Duodenal mucosa (tissue), 2 donors: ENCODE measurements around the gene ANKRD33.

Source experiments
- H3K27ac ChIP-seq: one replicate; pipeline ENCODE4 v1.7.0; 2013; ENCODE audit warnings: low read depth, low read length
- H3K27me3 ChIP-seq, 2 donors: one replicate each; pipeline ENCODE4 v1.7.0; 2013; ENCODE audit warnings: low read length in 2 of 2, control low read depth in 1 of 2; ENCODE audit not compliant: insufficient read depth in 2 of 2, control insufficient read depth in 1 of 2
- H3K36me3 ChIP-seq, 2 donors: one replicate each; pipeline ENCODE4 v1.7.0; 2013; ENCODE audit warnings: low read length in 2 of 2, control low read depth in 1 of 2; ENCODE audit not compliant: insufficient read depth in 2 of 2, control insufficient read depth in 1 of 2
- H3K4me1 ChIP-seq, 2 donors: one replicate each; pipeline ENCODE4 v1.7.0; 2013; ENCODE audit warnings: low read length in 2 of 2, control low read depth in 1 of 2; ENCODE audit not compliant: insufficient read depth in 2 of 2, control insufficient read depth in 1 of 2
- H3K4me3 ChIP-seq, 2 donors: one replicate each; pipeline ENCODE4 v1.7.0; 2013; ENCODE audit warnings: low read length in 2 of 2, low read depth in 1 of 2
- H3K9ac ChIP-seq, 2 donors: one replicate each; pipeline ENCODE4 v1.7.0; 2013; ENCODE audit warnings: low read length in 2 of 2, low read depth in 1 of 2
- H3K9me3 ChIP-seq, 2 donors: one replicate each; pipeline ENCODE4 v1.7.0; 2013; ENCODE audit warnings: low read length in 2 of 2, control low read depth in 1 of 2; ENCODE audit not compliant: control insufficient read depth in 1 of 2

Gene ANKRD33

GRCh38 chr12:51917746-51918453 is 30.0 kb downstream of the ANKRD33 start:
- Histone ChIP-seq H3K27me3 (no peaks in the 10 kb centered on the region), H3K36me3 (peaks cover 0 to 11% of the 10 kb centered on the region in 2 donors), H3K9me3 (no peaks in the 10 kb centered on the region), H3K27ac (no peak overlapping the region), H3K9ac (no peak overlapping the region), H3K4me3 (no peak overlapping the region), H3K4me1 (peaks cover 23 to 28% of the 10 kb centered on the region in 2 donors)

DNA sequence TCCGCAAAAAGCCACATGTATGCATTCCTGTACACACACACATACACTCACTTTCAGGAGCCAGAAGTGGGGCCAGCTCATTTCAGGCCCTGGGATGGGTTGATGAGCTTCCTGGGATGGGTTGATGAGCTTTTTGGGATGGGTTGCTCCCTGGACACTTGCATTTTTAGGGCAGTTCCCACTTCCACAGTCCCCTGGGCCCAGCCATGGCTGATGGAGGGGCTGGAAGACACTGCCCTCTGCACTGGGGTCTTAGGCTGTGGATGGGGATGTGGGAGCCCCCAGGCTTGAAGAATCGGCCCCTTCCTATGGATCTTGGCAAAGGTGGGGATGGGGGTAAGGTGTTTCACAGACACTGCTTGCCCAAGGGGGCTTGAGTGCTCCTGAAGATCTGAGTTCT is 32.1 kb downstream of the ANKRD33 start:
- Histone ChIP-seq H3K9me3 (no peaks in the 10 kb centered on the region), H3K27me3 (no peaks in the 10 kb centered on the region), H3K9ac (no peak overlapping the region), H3K36me3 (peaks cover 0 to 9% of the 10 kb centered on the region in 2 donors), H3K4me1 (peaks cover 33 to 43% of the 10 kb centered on the region in 2 donors), H3K27ac (no peak overlapping the region), H3K4me3 (no peak overlapping the region)

- no peaks in the 10 kb centered on the region for H3K9me3 ChIP-seq
- H3K4me1 ChIP-seq: peaks cover 34 to 54% of the 10 kb centered on the region in 2 donors
- H3K9ac ChIP-seq: no peak overlapping the region
- no peak overlapping the region for H3K4me3 ChIP-seq
- H3K36me3 ChIP-seq: peaks cover 0 to 2% of the 10 kb centered on the region in 2 donors
- H3K27ac ChIP-seq: no peak overlapping the region
- no peaks in the 10 kb centered on the region for H3K27me3 ChIP-seq
These were observed 33.3 kb downstream of the ANKRD33 start for GRCh38 chr12:51921017-51921725.

GRCh38 chr12:51922146-51922545 is 34.2 kb downstream of the ANKRD33 start:
- H3K4me1 ChIP-seq: peaks cover 37 to 56% of the 10 kb centered on the region in 2 donors
- H3K36me3 ChIP-seq: peaks cover 0 to 2% of the 10 kb centered on the region in 2 donors
- no peaks in the 10 kb centered on the region for H3K27me3 ChIP-seq
- no peak overlapping the region for H3K4me3 ChIP-seq
- H3K9ac ChIP-seq: no peak overlapping the region
- no peak overlapping the region for H3K27ac ChIP-seq
- H3K9me3 ChIP-seq: no peaks in the 10 kb centered on the region

DNA sequence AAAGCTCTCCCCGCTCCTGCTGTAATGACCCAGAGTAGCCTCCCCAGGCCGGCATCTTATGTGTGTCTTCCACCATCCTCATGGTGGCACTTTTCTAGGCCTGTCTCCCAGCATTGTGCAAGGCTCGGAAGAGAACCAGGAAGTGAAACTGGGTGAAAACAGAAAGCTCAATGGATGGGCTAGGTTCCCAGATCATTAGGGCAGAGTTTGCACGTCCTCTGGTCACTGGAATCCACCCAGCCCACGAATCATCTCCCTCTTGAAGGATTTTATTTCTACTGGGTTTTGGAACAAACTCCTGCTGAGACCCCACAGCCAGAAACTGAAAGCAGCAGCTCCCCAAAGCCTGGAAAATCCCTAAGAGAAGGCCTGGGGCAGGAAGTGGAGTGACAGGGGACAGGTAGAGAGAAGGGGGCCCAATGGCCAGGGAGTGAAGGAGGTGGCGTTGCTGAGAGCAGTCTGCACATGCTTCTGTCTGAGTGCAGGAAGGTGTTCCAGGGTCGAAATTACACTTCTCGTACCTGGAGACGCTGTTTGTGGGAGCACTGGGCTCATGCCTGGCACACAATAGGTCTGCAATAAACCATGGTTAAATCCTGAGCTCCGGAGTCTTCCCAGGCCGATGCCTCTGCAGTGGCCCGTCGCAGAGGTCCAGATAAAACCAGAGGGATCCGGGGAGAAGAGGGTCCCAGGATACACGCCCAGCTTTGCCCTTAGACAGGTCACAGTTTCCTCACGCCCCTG is 35.0 kb downstream of the ANKRD33 start:
- H3K27me3 ChIP-seq: no peaks in the 10 kb centered on the region
- H3K27ac ChIP-seq: no peak overlapping the region
- peaks cover 29 to 48% of the 10 kb centered on the region in 2 donors for H3K4me1 ChIP-seq
- peaks cover 0 to 2% of the 10 kb centered on the region in 2 donors for H3K36me3 ChIP-seq
- H3K4me3 ChIP-seq: peak overlapping the region in 1 of 2 donors; percentile 9
- peak overlapping the region in 1 of 2 donors; percentile 13 for H3K9ac ChIP-seq
- no peaks in the 10 kb centered on the region for H3K9me3 ChIP-seq

- Histone ChIP-seq H3K27ac (no peak overlapping the region), H3K4me3 (no peak overlapping the region), H3K36me3 (peaks cover 0 to 2% of the 10 kb centered on the region in 2 donors), H3K9me3 (no peaks in the 10 kb centered on the region), H3K9ac (no peak overlapping the region), H3K4me1 (peaks cover 26 to 44% of the 10 kb centered on the region in 2 donors), H3K27me3 (no peaks in the 10 kb centered on the region)
These were observed 35.8 kb downstream of the ANKRD33 start for GRCh38 chr12:51923506-51924365.

DNA sequence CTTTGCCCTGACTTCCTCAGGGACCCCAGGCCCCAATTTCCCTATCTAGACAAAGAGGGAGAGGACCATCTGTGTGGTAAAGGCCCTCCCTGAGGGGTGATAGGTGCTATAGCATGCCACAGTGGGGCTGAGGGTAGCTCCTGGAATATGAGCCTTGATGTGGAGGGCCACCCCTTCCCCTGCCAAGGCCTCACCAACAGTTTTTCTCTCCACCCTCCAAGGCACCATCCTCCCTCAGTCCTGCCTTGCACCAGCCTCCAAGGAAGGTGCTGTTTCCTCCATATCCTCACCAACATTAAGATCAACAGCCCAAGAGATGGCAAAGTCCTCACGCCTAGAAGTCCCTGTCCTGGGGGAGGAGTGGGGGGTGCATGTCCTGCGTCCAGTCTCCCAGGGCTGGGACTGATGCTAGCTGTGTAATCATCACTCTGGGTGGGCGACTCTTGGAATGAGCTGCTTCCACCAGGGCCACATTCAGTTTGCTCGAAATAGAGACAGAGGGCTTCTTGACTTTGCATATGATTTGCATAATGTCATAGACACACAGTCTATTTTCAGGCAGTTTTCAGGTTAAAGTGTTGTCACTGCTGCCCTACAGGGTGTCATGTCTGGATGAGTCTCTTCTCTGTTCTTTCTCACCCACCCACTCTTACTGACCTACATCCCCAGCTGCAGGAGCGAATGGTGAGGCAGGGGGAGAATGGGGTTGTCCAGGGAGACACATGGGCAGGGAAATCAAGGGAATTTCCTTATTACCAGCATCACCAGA is 36.8 kb downstream of the ANKRD33 start:
- H3K4me3 ChIP-seq: no peak overlapping the region
- H3K4me1 ChIP-seq: peaks cover 26 to 44% of the 10 kb centered on the region in 2 donors
- no peaks in the 10 kb centered on the region for H3K9me3 ChIP-seq
- no peak overlapping the region for H3K9ac ChIP-seq
- H3K27ac ChIP-seq: no peak overlapping the region
- no peaks in the 10 kb centered on the region for H3K36me3 ChIP-seq
- no peaks in the 10 kb centered on the region for H3K27me3 ChIP-seq

DNA sequence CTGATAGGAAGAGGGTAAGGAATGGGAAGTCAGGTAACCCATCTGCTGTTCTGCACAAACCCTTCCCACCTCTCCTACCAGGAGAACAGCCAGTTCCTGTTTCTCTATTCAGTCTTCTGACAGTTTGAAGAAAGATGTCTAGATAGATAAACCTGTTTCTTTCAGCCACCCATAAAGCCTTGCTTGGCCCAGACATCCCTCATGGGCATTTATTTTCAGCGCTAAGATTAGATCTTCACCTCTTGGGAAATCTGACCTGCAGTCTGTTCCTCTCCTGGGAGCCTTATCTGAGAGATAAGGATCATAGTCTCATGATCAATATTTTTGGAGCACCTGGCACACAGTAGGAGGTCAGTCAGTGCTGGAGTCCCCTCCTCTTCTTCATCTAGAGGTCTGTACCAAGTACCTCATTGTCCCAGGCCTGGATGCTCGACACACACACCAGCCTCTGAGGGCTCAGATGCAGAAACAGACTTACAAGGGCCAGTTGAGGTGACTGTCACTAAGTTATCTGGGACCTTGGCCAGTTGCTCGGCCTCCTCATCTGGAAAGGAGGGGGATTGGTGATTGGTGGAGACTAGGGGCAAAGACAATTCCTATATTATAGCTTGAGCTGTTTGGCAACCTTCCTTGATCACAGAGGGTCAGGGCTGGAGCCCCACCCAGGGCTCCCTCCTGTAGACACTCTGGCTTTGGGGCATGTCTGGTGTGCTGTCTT is 37.6 kb downstream of the ANKRD33 start:
- Histone ChIP-seq H3K9me3 (no peaks in the 10 kb centered on the region), H3K27me3 (no peaks in the 10 kb centered on the region), H3K36me3 (no peaks in the 10 kb centered on the region), H3K27ac (no peak overlapping the region), H3K4me1 (peaks cover 26 to 44% of the 10 kb centered on the region in 2 donors), H3K4me3 (no peak overlapping the region), H3K9ac (no peak overlapping the region)
